HCT116 (cell line): Measurements from ENCODE around the gene KLF2. TPM values are rescaled to one million over a fixed set of nuclear protein-coding genes. Genes with fewer than 3 reads are reported as not detected.

ENCODE experiments used
- ATAC-seq: fragments of 200-7000 bp; cut with Tn5 transposase; 2 replicates; pipeline ENCODE4 v1.9.1; 2020; ENCODE audit warnings: mild to moderate bottlenecking, moderate library complexity
- BruUV-seq: library from RNA; stranded (reverse); fragments of 400-500 nt; replicated peaks from 2 replicates; lab custom pipeline; 2021; lab: Mats Ljungman, UMichigan
- CTCF ChIA-PET: fragments of 300-600 bp; sonication (Branson Sonifier 250); formaldehyde crosslinking; loops from one replicate; lab custom pipeline; 2021; ENCODE audit warnings: antibody characterized with exemption; lab: Charles Lee
- POLR2A ChIA-PET: fragments of 300-600, 350-600 bp; sonication (Branson Sonifier 250); formaldehyde crosslinking; loops from one replicate; lab custom pipeline; 2021; ENCODE audit warnings: antibody characterized with exemption; lab: Charles Lee
- RAD21 ChIA-PET, 2 experiments: fragments of 300-600 bp; sonication (Branson Sonifier 250); formaldehyde crosslinking; loops; one replicate each; lab custom pipeline; 2023; ENCODE audit warnings: low total read pairs in 2 of 2; ENCODE audit not compliant: uncharacterized antibody in 2 of 2, unreplicated experiment in 2 of 2, low non-redundant PET in 1 of 2; lab: Charles Lee
- DNase-seq: peaks from one replicate; pipeline ENCODE4 v3.0.0-alpha.2; 2010; ENCODE audit warnings: low read depth, low spot score
- H2AFZ ChIP-seq: fragments of 200-600 bp; shearing (Covaris generic), sonication (generic); 2 replicates; pipeline ENCODE4 v1.6.1; 2017; ENCODE audit warnings: low read depth, mixed run types, mixed read lengths, antibody characterized with exemption, low read length; ENCODE audit not compliant: poor library complexity, severe bottlenecking
- H3K27ac ChIP-seq: 2 replicates; pipeline ENCODE4 v1.5.1; 2012; ENCODE audit warnings: low read depth, low read length
- H3K27me3 ChIP-seq: fragments of 200-600 bp; sonication (generic); 2 replicates; pipeline ENCODE4 v1.6.1; 2016; ENCODE audit warnings: mixed run types, low read length, mixed read lengths; ENCODE audit not compliant: insufficient read depth
- H3K36me3 ChIP-seq, 2 experiments: fragments of 200-500 bp in 1 of 2; fragments of 200-600 bp in 1 of 2; sonication (Bioruptor generic) in 1 of 2; sonication (generic) in 1 of 2; 2 replicates each; pipeline versions ENCODE4 v1.5.1 to v1.6.1; 2014 to 2016; ENCODE audit warnings: low read length in 2 of 2, inconsistent platforms in 1 of 2, mixed read lengths in 1 of 2, mixed run types in 1 of 2; ENCODE audit not compliant: insufficient read depth in 2 of 2, control insufficient read depth in 1 of 2
- H3K4me1 ChIP-seq, 2 experiments: fragments of 200-600 bp in 1 of 2; sonication (generic) in 1 of 2; 2 replicates each; pipeline versions ENCODE4 v1.5.1 to v1.6.1; 2012 to 2017; ENCODE audit warnings: low read length in 2 of 2, inconsistent platforms in 1 of 2, mild to moderate bottlenecking in 1 of 2, mixed read lengths in 1 of 2, mixed run types in 1 of 2, moderate library complexity in 1 of 2; ENCODE audit not compliant: insufficient read depth in 2 of 2, control insufficient read depth in 1 of 2
- H3K4me2 ChIP-seq: fragments of 200-600 bp; sonication (generic); 2 replicates; pipeline ENCODE4 v1.6.1; 2017; ENCODE audit warnings: mixed run types, low read length, mixed read lengths
- H3K4me3 ChIP-seq, 2 experiments: fragments of 200-600 bp in 1 of 2; sonication (generic) in 1 of 2; replicated peaks in 1 of 2; 2 replicates each; pipeline ENCODE4 v1.5.1; 2011 to 2016; ENCODE audit warnings: low read length in 2 of 2, control low read depth in 1 of 2, low read depth in 1 of 2, mild to moderate bottlenecking in 1 of 2, mixed read lengths in 1 of 2, mixed run types in 1 of 2
- H3K79me2 ChIP-seq: fragments of 200-600 bp; sonication (generic); 2 replicates; pipeline ENCODE4 v1.6.1; 2017; ENCODE audit warnings: mild to moderate bottlenecking, mixed run types, low read length, moderate library complexity, mixed read lengths; ENCODE audit not compliant: insufficient read depth
- H3K9ac ChIP-seq: fragments of 200-600 bp; sonication (generic); 2 replicates; pipeline ENCODE4 v1.6.1; 2016; ENCODE audit warnings: low read length, mixed read lengths
- H3K9me2 ChIP-seq: fragments of 200-600 bp; sonication (generic), shearing (Covaris generic); 2 replicates; pipeline ENCODE4 v1.6.1; 2017; ENCODE audit warnings: mixed run types, mild to moderate bottlenecking, moderate library complexity; ENCODE audit not compliant: insufficient read depth
- H3K9me3 ChIP-seq, 2 experiments: fragments of 200-500 bp in 1 of 2; fragments of 200-600 bp in 1 of 2; sonication (Bioruptor generic) in 1 of 2; sonication (generic) in 1 of 2; 2 replicates each; pipeline ENCODE4 v1.6.1; 2014 to 2017; ENCODE audit warnings: low read length in 2 of 2, mixed read lengths in 2 of 2, inconsistent platforms in 1 of 2, low read depth in 1 of 2, mild to moderate bottlenecking in 1 of 2, mixed run types in 1 of 2, moderate library complexity in 1 of 2; ENCODE audit not compliant: control insufficient read depth in 1 of 2, insufficient read depth in 1 of 2
- H4K20me1 ChIP-seq: fragments of 200-600 bp; sonication (generic), shearing (Covaris generic); 2 replicates; pipeline ENCODE4 v1.6.1; 2017; ENCODE audit warnings: mixed run types, mild to moderate bottlenecking, moderate library complexity; ENCODE audit not compliant: insufficient read depth
- ATF3 ChIP-seq: IDR thresholded peaks from 2 replicates; pipeline ENCODE4 v1.6.1; 2012
- CBX3 ChIP-seq: IDR thresholded peaks from 2 replicates; pipeline ENCODE4 v1.6.1; 2012; ENCODE audit warnings: low read depth
- CEBPB ChIP-seq: IDR thresholded peaks from 2 replicates; pipeline ENCODE4 v1.6.1; 2012; ENCODE audit warnings: low read depth
- EZH2 ChIP-seq: fragments of 200-600 bp; sonication (generic); IDR thresholded peaks from 2 replicates; pipeline ENCODE4 v1.6.1; 2017; ENCODE audit warnings: antibody characterized with exemption, mixed run types
- FOSL1 ChIP-seq: IDR thresholded peaks from 2 replicates; pipeline ENCODE4 v1.6.1; 2012; ENCODE audit warnings: low read depth
- JUND ChIP-seq: IDR thresholded peaks from 2 replicates; pipeline ENCODE4 v1.6.1; 2012
- POLR2A ChIP-seq: IDR thresholded peaks from 2 replicates; pipeline ENCODE4 v1.7.0; 2011; ENCODE audit warnings: borderline replicate concordance; ENCODE audit not compliant: insufficient read depth, insufficient read length; ENCODE audit errors: extremely low read depth
- REST ChIP-seq: IDR thresholded peaks from 2 replicates; pipeline ENCODE4 v1.6.1; 2012; ENCODE audit warnings: low read depth
- ZFX ChIP-seq: fragments of 450-650 bp; IDR thresholded peaks from 2 replicates; pipeline ENCODE4 v1.6.1; 2017
- ZNF274 ChIP-seq: fragments of 200-500 bp; sonication (Bioruptor generic); IDR thresholded peaks from 2 replicates; pipeline ENCODE4 v1.6.1; 2014; ENCODE audit warnings: mild to moderate bottlenecking, low read depth, low read length, inconsistent platforms
- intact Hi-C: fragments of 100-400 bp; cut with micrococcal nuclease; formaldehyde crosslinking; loops from 2 replicates; pipeline ENCODE4 v1.10.0; 2022
- total RNA-seq: library from RNA; stranded (reverse); gene quantifications from one replicate; pipeline ENCODE4 v1.2.1, GENCODE V29; 2021; ENCODE audit not compliant: unreplicated experiment
- TF ChIP-seq, protein P1 (sequence below): IDR thresholded peaks from 2 replicates; pipeline ENCODE4 v1.6.1; 2012
- TF ChIP-seq, protein P2 (sequence below): IDR thresholded peaks from 2 replicates; pipeline ENCODE4 v1.6.1; 2011; ENCODE audit warnings: mild to moderate bottlenecking, low read length, moderate library complexity; ENCODE audit not compliant: insufficient replicate concordance; ENCODE audit errors: extremely low read depth

Gene KLF2
- total RNA-seq, 1 experiment from 2014 or later, result 39.4 TPM

DNA sequence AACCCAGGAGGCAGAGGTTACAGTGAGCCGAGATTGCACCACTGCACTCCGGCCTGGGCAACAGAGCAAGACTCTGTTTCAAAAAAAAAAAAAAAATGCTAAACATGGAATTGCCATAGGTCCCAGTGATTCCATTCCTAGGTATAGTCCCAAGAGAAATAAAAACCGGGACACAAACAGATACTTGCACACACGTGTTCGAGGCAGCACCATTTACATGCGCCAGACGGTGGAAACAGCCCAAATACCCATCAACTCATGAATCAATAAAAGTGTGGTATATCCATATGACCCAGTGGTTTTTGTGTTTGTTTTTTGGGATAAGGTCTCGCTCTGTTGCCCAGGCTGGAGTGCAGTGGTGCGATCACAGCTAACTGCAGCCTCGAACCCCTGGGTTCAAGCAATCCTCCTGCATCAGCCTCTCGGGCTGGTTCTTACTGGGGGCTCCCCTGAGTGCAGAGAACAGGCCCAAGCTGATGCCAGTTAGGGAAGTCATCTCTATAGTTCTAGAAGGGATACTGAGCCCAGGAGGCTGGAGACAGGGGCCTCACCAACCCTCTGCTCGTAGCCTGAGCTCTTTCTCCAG is 8.5 kb downstream of the KLF2 start (continued):
- TF ChIP-seq, protein P1, sequence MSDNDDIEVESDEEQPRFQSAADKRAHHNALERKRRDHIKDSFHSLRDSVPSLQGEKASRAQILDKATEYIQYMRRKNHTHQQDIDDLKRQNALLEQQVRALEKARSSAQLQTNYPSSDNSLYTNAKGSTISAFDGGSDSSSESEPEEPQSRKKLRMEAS, result no peak
- TF ChIP-seq ZNF274 (no peak), CEBPB (no peak), REST (no peak), ZFX (no peak), CBX3 (no peak), ATF3 (no peak)

GRCh38 chr19:16334411-16334810 is 9.8 kb downstream of the KLF2 start:
- POLR2A ChIA-PET, result interaction anchor here (1.9 kb wide), 1 partner anchor 10 kb away, joined by 6 read pairs; the partner anchor contains the start of gene KLF2
- no peak overlapping the region for H2AFZ ChIP-seq
- RAD21 ChIA-PET, result no interaction called here
- TF ChIP-seq, protein P2, sequence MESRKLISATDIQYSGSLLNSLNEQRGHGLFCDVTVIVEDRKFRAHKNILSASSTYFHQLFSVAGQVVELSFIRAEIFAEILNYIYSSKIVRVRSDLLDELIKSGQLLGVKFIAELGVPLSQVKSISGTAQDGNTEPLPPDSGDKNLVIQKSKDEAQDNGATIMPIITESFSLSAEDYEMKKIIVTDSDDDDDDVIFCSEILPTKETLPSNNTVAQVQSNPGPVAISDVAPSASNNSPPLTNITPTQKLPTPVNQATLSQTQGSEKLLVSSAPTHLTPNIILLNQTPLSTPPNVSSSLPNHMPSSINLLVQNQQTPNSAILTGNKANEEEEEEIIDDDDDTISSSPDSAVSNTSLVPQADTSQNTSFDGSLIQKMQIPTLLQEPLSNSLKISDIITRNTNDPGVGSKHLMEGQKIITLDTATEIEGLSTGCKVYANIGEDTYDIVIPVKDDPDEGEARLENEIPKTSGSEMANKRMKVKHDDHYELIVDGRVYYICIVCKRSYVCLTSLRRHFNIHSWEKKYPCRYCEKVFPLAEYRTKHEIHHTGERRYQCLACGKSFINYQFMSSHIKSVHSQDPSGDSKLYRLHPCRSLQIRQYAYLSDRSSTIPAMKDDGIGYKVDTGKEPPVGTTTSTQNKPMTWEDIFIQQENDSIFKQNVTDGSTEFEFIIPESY, result no peak
- TF ChIP-seq ZFX, result no peak
- no peak for TF ChIP-seq POLR2A
- no peak for TF ChIP-seq ATF3
- no peak for TF ChIP-seq CEBPB
- TF ChIP-seq, protein P1, result no peak
- TF ChIP-seq EZH2, result no peak
- no peak for TF ChIP-seq REST
- TF ChIP-seq JUND, result no peak
- no peak for TF ChIP-seq FOSL1

More at GRCh38 chr19:16334411-16334810, 9.8 kb downstream of the KLF2 start:
- Histone ChIP-seq H3K9me2 (no peaks in the 10 kb centered on the region), H3K9ac (no peak overlapping the region), H3K4me3 (no peak overlapping the region), H3K27ac (no peak overlapping the region), H3K4me1 (peaks cover 22 to 45% of the 10 kb centered on the region in 2 experiments), H4K20me1 (no peaks in the 10 kb centered on the region), H3K79me2 (no peaks in the 10 kb centered on the region), H3K9me3 (no peaks in the 10 kb centered on the region), H3K27me3 (no peaks in the 10 kb centered on the region), H3K36me3 (no peaks in the 10 kb centered on the region), H3K4me2 (no peak overlapping the region)
- ATAC-seq (no peak), DNase-seq (no peak)
- intact Hi-C loops, result no loop called here
- no TSS peak for BruUV-seq
- CTCF ChIA-PET, result no interaction called here
